ENCODE results near the gene C6orf47. TPM values are rescaled to one million over a fixed set of nuclear protein-coding genes. Genes with fewer than 3 reads are reported as not detected.

Gene C6orf47
- total and polyA plus RNA-seq, 7 experiments from 2014 or later, result 14.0 to 33.7 (median 23.2) TPM

- Mint-ChIP-seq H3K4me3 (peak overlapping the region in 3 of 10 donors; percentile 4 to 40 (median 8)), H3K36me3 (peaks cover 3 to 23% (median 11%) of the 10 kb centered on the region in 5 donors), H3K27me3 (no peaks in the 10 kb centered on the region), H3K4me1 (peaks cover 26 to 42% (median 31%) of the 10 kb centered on the region in 7 donors), H3K9me3 (no peaks in the 10 kb centered on the region), H3K27ac (peak overlapping the region; percentile 9 to 74 (median 41))
- Histone ChIP-seq H3K27me3 (ENCODE audit: control insufficient read depth in 2 of 2, insufficient read depth in 2 of 2, low read length in 2 of 2) (no peaks in the 10 kb centered on the region), H3K4me1 (ENCODE audit: control insufficient read depth in 2 of 2, insufficient read depth in 2 of 2, low read length in 2 of 2) (peaks cover 21% of the 10 kb centered on the region in 2 donors), H3K4me3 (ENCODE audit: low read length) (no peak overlapping the region), H3K9me3 (ENCODE audit: control insufficient read depth in 2 of 3, low read length in 3 of 3) (no peaks in the 10 kb centered on the region), H3K36me3 (ENCODE audit: control insufficient read depth in 2 of 3, insufficient read depth in 3 of 3, low read length in 3 of 3) (peaks cover 10 to 59% (median 11%) of the 10 kb centered on the region in 3 experiments), H3K27ac (ENCODE audit: low read depth, low read length) (no peak overlapping the region)
- DNase-seq (no peak), ATAC-seq (no peak)
- ChIA-PET CTCF (interaction anchor here (1.0 kb wide), 1 partner anchor 146 kb away, joined by 3 read pairs; no protein-coding TSS in a partner anchor), POLR2A (no interaction called here)
- intact Hi-C loops (cut with micrococcal nuclease), result no loop called here
Observed at GRCh38 chr6:31697555-31697954, 37.0 kb upstream of the C6orf47 start.

GRCh38 chr6:31693535-31693934 lies 33.0 kb upstream of the C6orf47 start:
- H3K27me3 ChIP-seq (ENCODE audit: control insufficient read depth in 2 of 2, insufficient read depth in 2 of 2, low read length in 2 of 2), result no peaks in the 10 kb centered on the region
- DNase-seq (no peak), ATAC-seq (no peak)
- peaks cover 9 to 17% (median 12%) of the 10 kb centered on the region in 7 donors for H3K4me1 Mint-ChIP-seq
- peaks cover 10 to 79% (median 11%) of the 10 kb centered on the region in 3 experiments for H3K36me3 ChIP-seq (ENCODE audit: control insufficient read depth in 2 of 3, insufficient read depth in 3 of 3, low read length in 3 of 3)
- H3K27ac ChIP-seq (ENCODE audit: low read depth, low read length), result no peak overlapping the region
- H3K27me3 Mint-ChIP-seq, result no peaks in the 10 kb centered on the region
- ChIA-PET POLR2A (interaction anchor here (0.6 to 2.2 kb wide), 2 partner anchors 10 to 128 kb away, joined by 3 to 13 read pairs; partner anchors contain the start of gene ABHD16A), CTCF (no interaction called here)
- no peak overlapping the region for H3K4me3 ChIP-seq (ENCODE audit: low read length)
- intact Hi-C loops (cut with micrococcal nuclease), result no loop called here
- no peaks in the 10 kb centered on the region for H3K9me3 Mint-ChIP-seq
- H3K4me1 ChIP-seq (ENCODE audit: control insufficient read depth in 2 of 2, insufficient read depth in 2 of 2, low read length in 2 of 2), result no peaks in the 10 kb centered on the region
- peak overlapping the region in 1 of 9 donors; percentile 14 for H3K27ac Mint-ChIP-seq
- H3K9me3 ChIP-seq (ENCODE audit: control insufficient read depth in 2 of 3, low read length in 3 of 3), result no peaks in the 10 kb centered on the region
- peaks cover 3 to 30% (median 12%) of the 10 kb centered on the region in 5 donors for H3K36me3 Mint-ChIP-seq
- H3K4me3 Mint-ChIP-seq, result no peak overlapping the region

GRCh38 chr6:31692886-31693285 lies 32.3 kb upstream of the C6orf47 start:
- intact Hi-C loops (cut with micrococcal nuclease), result no loop called here
- no peaks in the 10 kb centered on the region for H3K27me3 Mint-ChIP-seq
- no peak overlapping the region for H3K4me3 ChIP-seq (ENCODE audit: low read length)
- H3K27ac ChIP-seq (ENCODE audit: low read depth, low read length), result no peak overlapping the region
- H3K9me3 Mint-ChIP-seq, result no peaks in the 10 kb centered on the region
- CTCF ChIA-PET, result no interaction called here
- H3K27me3 ChIP-seq (ENCODE audit: control insufficient read depth in 2 of 2, insufficient read depth in 2 of 2, low read length in 2 of 2), result no peaks in the 10 kb centered on the region
- H3K36me3 ChIP-seq (ENCODE audit: control insufficient read depth in 2 of 3, insufficient read depth in 3 of 3, low read length in 3 of 3), result peaks cover 11 to 86% (median 17%) of the 10 kb centered on the region in 3 experiments
- H3K4me3 Mint-ChIP-seq, result no peak overlapping the region
- no peaks in the 10 kb centered on the region for H3K4me1 ChIP-seq (ENCODE audit: control insufficient read depth in 2 of 2, insufficient read depth in 2 of 2, low read length in 2 of 2)
- peaks cover 3 to 30% (median 10%) of the 10 kb centered on the region in 5 donors for H3K36me3 Mint-ChIP-seq
- DNase-seq (no peak), ATAC-seq (no peak)
- H3K9me3 ChIP-seq (ENCODE audit: control insufficient read depth in 2 of 3, low read length in 3 of 3), result no peaks in the 10 kb centered on the region
- POLR2A ChIA-PET, result interaction anchor here (1.4 to 2.2 kb wide), 2 partner anchors 10 to 40 kb away, joined by 3 to 13 read pairs; partner anchors contain the start of gene ABHD16A
- H3K27ac Mint-ChIP-seq, result peak overlapping the region in 1 of 9 donors; percentile 48
- peaks cover 5 to 13% (median 10%) of the 10 kb centered on the region in 7 donors for H3K4me1 Mint-ChIP-seq

GRCh38 chr6:31692353-31692752 lies 31.8 kb upstream of the C6orf47 start:
- Histone ChIP-seq H3K36me3 (ENCODE audit: control insufficient read depth in 2 of 3, insufficient read depth in 3 of 3, low read length in 3 of 3) (peaks cover 11 to 87% (median 22%) of the 10 kb centered on the region in 3 experiments), H3K27ac (ENCODE audit: low read depth, low read length) (no peak overlapping the region), H3K27me3 (ENCODE audit: control insufficient read depth in 2 of 2, insufficient read depth in 2 of 2, low read length in 2 of 2) (no peaks in the 10 kb centered on the region), H3K4me1 (ENCODE audit: control insufficient read depth in 2 of 2, insufficient read depth in 2 of 2, low read length in 2 of 2) (no peaks in the 10 kb centered on the region), H3K4me3 (ENCODE audit: low read length) (no peak overlapping the region), H3K9me3 (ENCODE audit: control insufficient read depth in 2 of 3, low read length in 3 of 3) (no peaks in the 10 kb centered on the region)
- DNase-seq (no peak), ATAC-seq (no peak)
- ChIA-PET CTCF (no interaction called here), POLR2A (interaction anchor here (1.0 to 1.4 kb wide), 2 partner anchors 10 to 39 kb away, joined by 3 read pairs; partner anchors contain the start of gene ABHD16A)
- intact Hi-C loops (cut with micrococcal nuclease), result no loop called here
- Mint-ChIP-seq H3K4me3 (no peak overlapping the region), H3K27me3 (no peaks in the 10 kb centered on the region), H3K4me1 (peaks cover 0 to 7% (median 5%) of the 10 kb centered on the region in 7 donors), H3K9me3 (no peaks in the 10 kb centered on the region), H3K27ac (peak overlapping the region in 1 of 9 donors; percentile 46), H3K36me3 (peaks cover 3 to 32% (median 6%) of the 10 kb centered on the region in 5 donors)

GRCh38 chr6:31691564-31692108 lies 31.1 kb upstream of the C6orf47 start:
- Histone ChIP-seq H3K36me3 (ENCODE audit: control insufficient read depth in 2 of 3, insufficient read depth in 3 of 3, low read length in 3 of 3) (peaks cover 8 to 87% (median 27%) of the 10 kb centered on the region in 3 experiments), H3K9me3 (ENCODE audit: control insufficient read depth in 2 of 3, low read length in 3 of 3) (no peaks in the 10 kb centered on the region), H3K4me3 (ENCODE audit: low read length) (no peak overlapping the region), H3K4me1 (ENCODE audit: control insufficient read depth in 2 of 2, insufficient read depth in 2 of 2, low read length in 2 of 2) (no peaks in the 10 kb centered on the region), H3K27ac (ENCODE audit: low read depth, low read length) (no peak overlapping the region), H3K27me3 (ENCODE audit: control insufficient read depth in 2 of 2, insufficient read depth in 2 of 2, low read length in 2 of 2) (no peaks in the 10 kb centered on the region)
- CTCF ChIA-PET, result interaction anchor here (0.6 kb wide), 1 partner anchor 23 kb away, joined by 4 read pairs; the partner anchor contains the start of gene LY6G6D
- intact Hi-C loops (cut with micrococcal nuclease), result no loop called here
- H3K36me3 Mint-ChIP-seq, result peaks cover 0 to 26% (median 5%) of the 10 kb centered on the region in 5 donors
- H3K4me3 Mint-ChIP-seq, result no peak overlapping the region
- peak overlapping the region in 1 of 9 donors; percentile 56 for H3K27ac Mint-ChIP-seq
- no peak for DNase-seq
- H3K27me3 Mint-ChIP-seq, result no peaks in the 10 kb centered on the region
- no peak for ATAC-seq
- no peaks in the 10 kb centered on the region for H3K9me3 Mint-ChIP-seq
- POLR2A ChIA-PET, result interaction anchor here (1.0 to 1.4 kb wide), 2 partner anchors 11 to 38 kb away, joined by 3 read pairs; partner anchors contain the start of gene ABHD16A
- H3K4me1 Mint-ChIP-seq, result peaks cover 0 to 6% (median 0%) of the 10 kb centered on the region in 7 donors

- ATAC-seq (no peak), DNase-seq (no peak)
- Mint-ChIP-seq H3K27ac (no peak overlapping the region), H3K4me3 (no peak overlapping the region), H3K36me3 (peaks cover 0 to 30% (median 9%) of the 10 kb centered on the region in 5 donors), H3K27me3 (no peaks in the 10 kb centered on the region), H3K9me3 (no peaks in the 10 kb centered on the region), H3K4me1 (peaks cover 0 to 6% (median 0%) of the 10 kb centered on the region in 7 donors)
- no peaks in the 10 kb centered on the region for H3K4me1 ChIP-seq (ENCODE audit: control insufficient read depth in 2 of 2, insufficient read depth in 2 of 2, low read length in 2 of 2)
- intact Hi-C loops (cut with micrococcal nuclease), result no loop called here
- no peaks in the 10 kb centered on the region for H3K9me3 ChIP-seq (ENCODE audit: control insufficient read depth in 2 of 3, low read length in 3 of 3)
- H3K36me3 ChIP-seq (ENCODE audit: control insufficient read depth in 2 of 3, insufficient read depth in 3 of 3, low read length in 3 of 3), result peaks cover 8 to 87% (median 23%) of the 10 kb centered on the region in 3 experiments
- H3K4me3 ChIP-seq (ENCODE audit: low read length), result no peak overlapping the region
- H3K27ac ChIP-seq (ENCODE audit: low read depth, low read length), result no peak overlapping the region
- H3K27me3 ChIP-seq (ENCODE audit: control insufficient read depth in 2 of 2, insufficient read depth in 2 of 2, low read length in 2 of 2), result no peaks in the 10 kb centered on the region
- ChIA-PET POLR2A (interaction anchor here (0.9 to 1.0 kb wide), 2 partner anchors 9 to 12 kb away, joined by 3 to 5 read pairs; partner anchors contain the start of gene ABHD16A), CTCF (interaction anchor here (0.6 to 0.9 kb wide), 2 partner anchors 24 to 173 kb away, joined by 3 to 4 read pairs; partner anchors contain the start of gene LY6G6D)
Observed at GRCh38 chr6:31691078-31691463, 30.5 kb upstream of the C6orf47 start.

Measured in naive thymus-derived CD4-positive, alpha-beta T cell (primary cell).